Osteoblast (primary cell): Measurements from ENCODE around the gene C19orf44. TPM values are rescaled to one million over a fixed set of nuclear protein-coding genes. Genes with fewer than 3 reads are reported as not detected.

ENCODE experiments used
- DNase-seq: peaks from one replicate; pipeline ENCODE4 v3.0.0; 2011; ENCODE audit warnings: low spot score, mixed read lengths; ENCODE audit not compliant: insufficient read length; ENCODE audit errors: missing footprints
- H2AFZ ChIP-seq: 2 replicates; pipeline ENCODE4 v1.6.0; 2011; ENCODE audit warnings: mild to moderate bottlenecking, low read length
- H3K27ac ChIP-seq: 2 replicates; pipeline ENCODE4 v1.5.1; 2011; ENCODE audit warnings: mild to moderate bottlenecking, low read depth, low read length, moderate library complexity
- H3K27me3 ChIP-seq: 2 replicates; pipeline ENCODE4 v1.6.0; 2012; ENCODE audit warnings: mild to moderate bottlenecking, control low read depth, inconsistent platforms, low read length, moderate library complexity; ENCODE audit not compliant: insufficient read depth
- H3K36me3 ChIP-seq: 2 replicates; pipeline ENCODE4 v1.5.1; 2011; ENCODE audit warnings: mild to moderate bottlenecking, low read length, control low read depth, moderate library complexity; ENCODE audit not compliant: insufficient read depth
- H3K4me1 ChIP-seq: 2 replicates; pipeline ENCODE4 v1.5.1; 2011; ENCODE audit warnings: mild to moderate bottlenecking, low read length, control low read depth, moderate library complexity; ENCODE audit not compliant: insufficient read depth
- H3K4me2 ChIP-seq: 2 replicates; pipeline ENCODE4 v1.6.0; 2011; ENCODE audit warnings: mild to moderate bottlenecking, low read length; ENCODE audit not compliant: insufficient read depth
- H3K4me3 ChIP-seq: fragments of 200-600 bp; sonication (generic); 3 replicates; pipeline ENCODE4 v1.5.1; 2012; ENCODE audit warnings: mild to moderate bottlenecking, low read length, inconsistent platforms; ENCODE audit not compliant: insufficient read depth
- H3K79me2 ChIP-seq: 2 replicates; pipeline ENCODE4 v1.6.0; 2012; ENCODE audit warnings: mild to moderate bottlenecking, low read length, control low read depth, inconsistent platforms; ENCODE audit not compliant: insufficient read depth
- H3K9me3 ChIP-seq: 2 replicates; pipeline ENCODE4 v1.5.1; 2011; ENCODE audit warnings: low read depth, low read length, control low read depth
- H4K20me1 ChIP-seq: 2 replicates; pipeline ENCODE4 v1.6.0; 2012; ENCODE audit warnings: mild to moderate bottlenecking, low read length, control low read depth; ENCODE audit not compliant: insufficient read depth
- total RNA-seq: library from RNA; depleted of rRNA; stranded (reverse); fragments of >200 nt; gene quantifications from 2 replicates; pipeline ENCODE4 v1.2.3, GENCODE V29; 2012
- TF ChIP-seq, protein P1 (sequence below): IDR thresholded peaks from 2 replicates; pipeline ENCODE4 v1.5.1; 2011; ENCODE audit warnings: mild to moderate bottlenecking, low read depth, low read length, moderate library complexity; ENCODE audit errors: extremely low read depth

Gene C19orf44
- total RNA-seq, 1 donor: 7.2 TPM

DNA sequence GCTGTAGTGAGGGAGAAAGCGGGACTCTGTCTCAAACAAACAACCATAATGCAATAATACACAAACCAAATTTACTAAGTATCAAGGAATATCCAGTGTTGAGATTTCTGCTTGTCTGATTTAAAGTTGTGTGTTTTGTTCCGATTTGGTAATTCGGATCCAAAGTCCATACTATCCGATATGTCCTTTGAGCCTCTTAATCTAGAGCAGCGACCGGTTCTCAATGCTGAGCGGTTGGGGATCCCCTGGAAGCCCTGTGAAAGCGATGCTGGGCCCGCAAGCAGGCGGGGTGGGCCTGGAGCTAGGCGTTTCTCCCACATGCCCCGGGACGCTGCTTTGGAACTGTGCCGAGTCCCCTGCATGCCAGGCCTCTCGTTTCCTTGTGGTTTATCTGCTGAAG is 20.2 kb downstream of the C19orf44 start:
- Histone ChIP-seq H3K4me2 (no peak overlapping the region), H3K27ac (no peak overlapping the region), H2AFZ (no peak overlapping the region), H3K79me2 (no peaks in the 10 kb centered on the region), H4K20me1 (peaks cover 4% of the 10 kb centered on the region), H3K4me3 (no peak overlapping the region), H3K4me1 (no peaks in the 10 kb centered on the region), H3K36me3 (peaks cover 59% of the 10 kb centered on the region), H3K9me3 (no peaks in the 10 kb centered on the region), H3K27me3 (no peaks in the 10 kb centered on the region)
- TF ChIP-seq, protein P1, sequence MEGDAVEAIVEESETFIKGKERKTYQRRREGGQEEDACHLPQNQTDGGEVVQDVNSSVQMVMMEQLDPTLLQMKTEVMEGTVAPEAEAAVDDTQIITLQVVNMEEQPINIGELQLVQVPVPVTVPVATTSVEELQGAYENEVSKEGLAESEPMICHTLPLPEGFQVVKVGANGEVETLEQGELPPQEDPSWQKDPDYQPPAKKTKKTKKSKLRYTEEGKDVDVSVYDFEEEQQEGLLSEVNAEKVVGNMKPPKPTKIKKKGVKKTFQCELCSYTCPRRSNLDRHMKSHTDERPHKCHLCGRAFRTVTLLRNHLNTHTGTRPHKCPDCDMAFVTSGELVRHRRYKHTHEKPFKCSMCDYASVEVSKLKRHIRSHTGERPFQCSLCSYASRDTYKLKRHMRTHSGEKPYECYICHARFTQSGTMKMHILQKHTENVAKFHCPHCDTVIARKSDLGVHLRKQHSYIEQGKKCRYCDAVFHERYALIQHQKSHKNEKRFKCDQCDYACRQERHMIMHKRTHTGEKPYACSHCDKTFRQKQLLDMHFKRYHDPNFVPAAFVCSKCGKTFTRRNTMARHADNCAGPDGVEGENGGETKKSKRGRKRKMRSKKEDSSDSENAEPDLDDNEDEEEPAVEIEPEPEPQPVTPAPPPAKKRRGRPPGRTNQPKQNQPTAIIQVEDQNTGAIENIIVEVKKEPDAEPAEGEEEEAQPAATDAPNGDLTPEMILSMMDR: no peak
- peak; percentile 85 for DNase-seq

DNA sequence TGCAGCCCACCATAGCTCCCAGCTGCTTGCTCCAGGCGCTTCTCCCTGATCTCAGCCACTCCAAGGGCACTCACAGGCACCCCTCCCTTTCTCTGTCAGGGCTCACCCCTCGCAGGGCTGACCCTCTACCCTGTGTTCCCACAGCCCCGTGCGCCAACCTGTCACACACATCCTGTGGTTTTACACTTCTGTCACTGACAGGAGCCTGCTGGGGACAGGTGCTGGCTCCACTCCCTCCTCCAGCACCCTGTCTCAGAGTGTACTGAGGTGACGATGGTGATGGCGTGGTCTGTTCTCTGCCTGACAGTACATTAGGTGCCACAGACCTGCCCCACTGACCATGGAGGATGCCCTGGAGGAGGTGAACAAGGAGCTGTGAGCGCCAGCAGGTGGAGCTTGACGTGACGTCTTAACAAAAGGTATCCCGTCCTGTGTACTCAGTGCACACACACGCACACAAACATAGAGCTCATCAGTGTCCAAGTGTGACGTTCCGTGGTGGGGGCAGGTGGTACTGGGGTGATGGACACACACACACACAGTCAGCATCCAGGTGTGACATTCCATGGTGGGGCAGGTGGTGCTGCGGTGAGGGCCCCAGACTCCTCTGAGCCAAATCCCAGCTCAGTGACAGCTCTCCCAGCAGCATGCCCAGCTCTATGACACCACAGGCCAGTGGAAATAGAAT is 20.9 kb downstream of the C19orf44 start:
- Histone ChIP-seq H3K36me3 (peaks cover 56% of the 10 kb centered on the region), H3K27ac (no peak overlapping the region), H3K4me3 (no peak overlapping the region), H3K9me3 (no peaks in the 10 kb centered on the region), H3K27me3 (no peaks in the 10 kb centered on the region), H3K79me2 (no peaks in the 10 kb centered on the region), H4K20me1 (peaks cover 4% of the 10 kb centered on the region), H2AFZ (no peak overlapping the region), H3K4me1 (no peaks in the 10 kb centered on the region), H3K4me2 (no peak overlapping the region)
- DNase-seq: peak; percentile 68
- TF ChIP-seq, protein P1: no peak

DNA sequence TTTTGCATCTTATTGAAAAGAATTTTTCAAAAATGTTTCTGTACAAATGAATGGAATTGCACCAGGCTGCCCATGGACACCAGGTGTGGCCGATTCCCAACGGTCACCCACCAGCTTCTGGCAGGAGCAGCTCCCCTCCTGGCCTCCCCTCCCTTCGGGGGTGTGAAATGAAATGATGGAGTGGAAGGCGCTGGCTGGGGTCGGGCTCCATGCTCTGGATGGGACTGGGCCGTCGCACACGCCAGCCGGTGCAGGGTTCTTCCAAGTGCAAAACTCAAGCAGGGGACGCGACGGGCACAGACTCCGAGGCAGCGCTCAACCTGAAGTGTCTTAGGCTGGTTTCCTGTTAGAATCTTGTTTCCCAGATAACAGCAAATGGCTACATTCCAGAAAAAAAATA is 21.9 kb downstream of the C19orf44 start:
- no peaks in the 10 kb centered on the region for H3K79me2 ChIP-seq
- H3K36me3 ChIP-seq: peaks cover 58% of the 10 kb centered on the region
- no peaks in the 10 kb centered on the region for H3K4me1 ChIP-seq
- no peak overlapping the region for H2AFZ ChIP-seq
- peak; percentile 83 for DNase-seq
- H3K4me2 ChIP-seq: no peak overlapping the region
- no peaks in the 10 kb centered on the region for H3K27me3 ChIP-seq
- peaks cover 10% of the 10 kb centered on the region for H4K20me1 ChIP-seq
- TF ChIP-seq, protein P1: no peak
- H3K27ac ChIP-seq: no peak overlapping the region
- H3K4me3 ChIP-seq: no peak overlapping the region
- no peaks in the 10 kb centered on the region for H3K9me3 ChIP-seq

DNA sequence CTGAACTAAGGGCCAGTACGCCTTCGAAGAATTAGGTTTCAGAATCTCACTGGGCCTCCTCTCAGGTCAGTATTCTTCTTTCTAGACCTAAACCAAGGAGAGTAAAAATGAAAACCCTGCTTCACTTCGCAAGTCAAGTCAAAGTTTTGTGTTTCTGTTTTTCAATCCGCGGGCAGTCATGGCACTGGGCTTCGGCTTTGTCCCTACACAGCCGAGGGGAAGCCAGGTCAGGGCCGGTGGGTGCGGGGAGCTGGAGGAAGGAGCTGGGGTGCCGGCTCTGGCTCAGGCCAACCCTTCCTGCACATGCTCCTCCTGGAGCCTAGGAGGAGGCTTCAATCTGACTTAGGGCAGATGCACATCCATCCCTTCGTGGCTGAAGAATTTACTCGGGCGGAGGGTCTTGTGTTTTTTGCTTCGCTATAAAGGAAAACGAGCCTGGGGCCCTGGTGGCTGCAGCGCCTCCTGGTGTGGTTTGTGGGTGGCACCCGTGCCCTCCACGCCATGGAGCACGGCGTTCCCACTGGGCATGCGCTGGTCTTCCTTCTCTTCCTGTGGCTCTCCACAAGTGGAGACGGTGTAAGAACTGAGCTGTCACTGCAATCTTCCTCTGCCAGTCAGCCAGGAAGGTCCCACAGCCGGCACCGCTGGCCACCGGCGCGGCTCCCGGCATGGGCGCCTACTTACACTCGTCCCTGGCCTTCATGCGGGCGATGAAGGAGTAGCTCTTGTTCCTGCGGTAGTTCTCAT is 22.5 kb downstream of the C19orf44 start:
- Histone ChIP-seq H3K4me1 (no peaks in the 10 kb centered on the region), H4K20me1 (peaks cover 12% of the 10 kb centered on the region), H3K4me3 (no peak overlapping the region), H3K9me3 (no peaks in the 10 kb centered on the region), H3K36me3 (peaks cover 64% of the 10 kb centered on the region), H2AFZ (no peak overlapping the region), H3K4me2 (no peak overlapping the region), H3K79me2 (no peaks in the 10 kb centered on the region), H3K27me3 (no peaks in the 10 kb centered on the region), H3K27ac (no peak overlapping the region)
- DNase-seq: peak; percentile 85
- TF ChIP-seq, protein P1: peak; percentile 7
